Activated CD4-positive, CD25-positive, alpha-beta regulatory T cell treated with anti-CD3 and anti-CD28 coated beads, Interleukin-2, amount 50 U/mL, for 72 hours (primary cell): ENCODE measurements around the gene SPRR2F.
"Not testable (repeated sequence)": the region's sequence is repeated elsewhere in the genome, so short reads cannot be mapped to it uniquely, and the experiment has no call there.

Experiments
- DNase-seq: peaks from one replicate; pipeline ENCODE4 v3.0.0; 2021

Gene SPRR2F, protein sequence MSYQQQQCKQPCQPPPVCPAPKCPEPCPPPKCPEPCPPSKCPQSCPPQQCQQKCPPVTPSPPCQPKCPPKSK

GRCh38 chr1:153113416-153113815, at the start of gene SPRR2F:
Gene SPRR2F (minus strand): TSS chr1:153113516. CDS start chr1:153112733, 783 bp downstream.
- no peak for DNase-seq

DNA sequence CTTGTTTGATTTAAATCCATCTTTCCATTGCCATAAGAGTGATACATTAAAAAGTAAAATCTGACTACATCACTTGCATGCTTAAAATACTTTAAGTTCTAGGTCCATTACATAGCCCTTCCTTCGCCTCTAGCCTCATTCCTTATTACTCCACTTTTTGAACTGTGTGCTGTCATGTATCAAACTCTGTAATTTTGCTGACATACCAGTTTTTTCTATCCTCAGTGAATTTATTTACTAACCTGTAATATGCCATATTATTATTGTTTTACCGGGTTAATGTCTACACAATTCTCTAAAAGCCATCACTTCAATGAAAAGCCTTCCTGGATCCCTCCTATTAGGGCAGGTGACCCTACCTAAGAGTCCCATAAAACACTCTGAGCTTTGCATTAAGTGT, 42.2 kb upstream of the SPRR2F start:
- no peak for DNase-seq

- no peak for DNase-seq
Observed at GRCh38 chr1:153152481-153152880, 39.2 kb upstream of the SPRR2F start.

DNA sequence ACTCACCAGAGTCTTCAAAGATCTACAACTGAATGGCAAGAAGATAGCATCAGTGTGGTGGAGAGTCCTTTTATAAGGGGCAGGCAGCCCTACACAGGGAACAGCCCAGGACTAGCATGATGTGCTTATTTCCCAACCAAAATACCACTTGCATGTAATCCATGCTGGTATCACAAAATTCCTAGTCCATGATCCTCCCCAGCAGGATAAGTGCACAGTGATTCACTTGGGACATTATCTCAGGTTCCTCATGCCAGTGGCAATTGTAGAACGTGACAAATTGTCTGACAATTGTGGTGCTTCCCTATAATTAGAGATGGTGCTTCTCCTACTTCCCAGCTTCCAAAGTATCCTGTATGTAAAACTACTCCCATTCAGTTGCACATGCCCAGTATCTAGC, 37.5 kb upstream of the SPRR2F start, which contains the start of gene SPRR2G:
Gene SPRR2G, minus strand, starts transcription at position 45 of the 400 bp plus-strand sequence. CDS start 780 bp downstream, outside the sequence.
- no peak for DNase-seq

DNA sequence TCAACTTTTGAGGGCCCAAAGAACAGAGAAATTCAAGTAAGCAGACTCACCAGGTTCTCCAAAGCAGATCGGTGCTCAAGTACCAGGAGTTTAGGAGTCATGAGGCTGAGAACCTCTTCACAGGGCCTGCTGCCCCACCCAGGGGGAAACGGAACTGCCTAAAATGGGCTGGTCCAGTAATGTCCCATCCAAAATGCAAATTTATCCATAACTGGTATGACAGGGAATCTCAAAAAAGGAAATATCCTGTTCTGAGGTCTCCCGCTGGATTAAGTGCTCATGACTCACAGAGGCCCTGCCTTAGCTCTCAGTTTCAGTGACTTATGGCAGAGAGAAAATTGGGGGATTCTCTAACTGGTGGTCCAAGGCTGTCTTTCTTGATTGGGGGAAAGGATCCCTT, 28.1 kb upstream of the SPRR2F start:
- DNase-seq = no peak

- DNase-seq = no peak
Observed at GRCh38 chr1:153140484-153140883, 27.2 kb upstream of the SPRR2F start.

GRCh38 chr1:153133743-153134142, 20.4 kb upstream of the SPRR2F start:
- DNase-seq = no peak

DNA sequence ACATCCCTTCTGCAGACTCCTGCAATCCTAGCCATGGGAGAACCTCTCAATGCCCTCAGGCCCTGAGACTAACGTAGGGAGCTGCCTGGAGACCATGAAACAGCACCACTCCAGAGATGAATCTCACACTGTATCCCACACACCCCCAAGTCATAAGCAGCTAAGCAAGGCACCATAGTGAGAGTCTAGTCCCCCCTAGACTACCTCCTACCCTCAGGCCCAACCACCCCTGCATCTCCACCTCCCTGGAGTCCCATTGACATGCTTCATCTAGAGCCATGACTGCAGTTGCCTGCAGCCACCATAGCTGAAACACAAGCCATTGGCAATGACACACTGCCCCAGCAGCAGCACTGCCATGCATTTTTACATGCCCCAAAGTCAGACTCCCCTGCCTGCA, 20.0 kb upstream of the SPRR2F start:
- no peak for DNase-seq

GRCh38 chr1:153128688-153129087, 15.4 kb upstream of the SPRR2F start:
- not testable (repeated sequence) for DNase-seq

DNA sequence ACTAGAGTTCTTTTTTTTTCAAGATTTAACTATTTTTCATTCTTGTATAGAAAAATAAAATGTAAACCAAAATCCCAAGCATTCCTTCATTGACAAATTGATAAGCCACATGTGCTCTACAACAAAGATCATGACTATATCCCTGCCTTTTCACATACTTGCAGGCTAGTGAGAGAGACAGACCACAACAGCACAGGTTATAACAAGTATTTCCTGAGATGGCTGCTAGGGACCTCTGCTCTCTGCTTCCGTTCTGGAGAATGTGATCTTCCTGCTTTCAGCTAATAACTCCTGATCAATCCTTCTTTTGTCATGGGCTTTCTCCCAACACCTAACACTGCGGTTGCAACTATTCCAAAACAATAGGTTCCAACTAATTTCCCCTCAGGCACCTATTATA, 14.0 kb upstream of the SPRR2F start:
- DNase-seq = no peak

DNA sequence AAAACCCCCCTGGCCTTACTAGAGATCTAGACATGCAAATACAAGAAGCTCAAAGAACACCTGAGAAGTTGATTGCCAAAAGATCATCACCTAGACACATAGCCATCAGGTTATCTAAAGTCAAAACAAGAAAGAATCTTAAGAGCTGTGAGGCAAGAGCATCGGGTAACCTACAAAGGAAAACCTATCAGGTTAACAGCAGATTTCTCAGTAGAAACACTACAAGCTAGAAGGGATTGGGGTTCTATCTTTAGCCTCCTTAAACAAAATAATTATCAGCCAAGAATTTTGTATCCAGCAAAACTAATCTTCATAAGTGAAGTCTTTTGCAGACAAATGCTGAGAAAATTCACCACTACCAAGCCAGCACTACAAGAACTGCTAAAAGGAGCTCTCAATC, 12.2 kb upstream of the SPRR2F start:
- DNase-seq = no peak

DNA sequence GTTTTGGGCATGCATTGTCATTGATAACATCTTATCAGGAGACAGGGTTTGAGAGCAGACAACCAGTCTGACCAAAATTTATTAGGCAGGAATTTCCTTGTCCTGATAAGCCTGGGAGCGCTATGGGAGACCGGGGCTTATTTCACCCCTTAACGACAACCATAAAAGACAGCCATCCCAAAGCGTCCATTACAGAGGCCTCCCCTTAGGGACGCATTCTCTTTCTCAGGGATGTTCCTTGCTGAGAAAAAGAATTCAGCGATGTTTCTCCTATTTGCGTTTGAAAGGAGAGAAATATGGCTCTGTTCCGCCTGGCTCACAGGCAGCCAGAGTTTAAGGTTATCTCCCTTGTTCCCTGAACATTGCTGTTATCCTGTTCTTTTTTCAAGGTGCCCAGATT, 10.5 kb upstream of the SPRR2F start:
- not testable (repeated sequence) for DNase-seq

GRCh38 chr1:153122831-153123421, 9.6 kb upstream of the SPRR2F start:
- no peak for DNase-seq

- no peak for DNase-seq
Observed at GRCh38 chr1:153120945-153121344, 7.6 kb upstream of the SPRR2F start.

- DNase-seq = no peak
Observed at GRCh38 chr1:153119491-153119971, 6.2 kb upstream of the SPRR2F start.

GRCh38 chr1:153115264-153115663, 1.9 kb upstream of the SPRR2F start:
- not testable (repeated sequence) for DNase-seq

DNA sequence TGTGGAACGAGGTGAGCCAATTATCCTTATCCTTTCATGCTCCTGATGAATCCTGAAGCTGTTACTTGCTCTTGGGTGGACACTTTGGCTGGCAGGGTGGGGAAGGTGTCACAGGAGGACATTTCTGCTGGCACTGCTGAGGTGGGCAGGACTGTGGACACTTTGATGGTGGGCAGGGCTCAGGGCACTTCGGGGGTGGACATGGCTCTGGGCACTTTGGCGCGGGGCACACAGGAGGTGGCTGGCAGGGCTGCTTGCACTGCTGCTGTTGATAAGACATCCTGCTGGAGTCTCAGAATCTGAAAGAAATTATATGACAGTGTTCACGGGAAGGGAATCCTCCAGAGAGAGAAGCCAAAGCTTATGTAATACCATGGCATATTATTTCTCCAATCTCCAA, 862 bp downstream of the SPRR2F start:
- not testable (repeated sequence) for DNase-seq

- no peak for DNase-seq
Observed at GRCh38 chr1:153100245-153100644, 13.1 kb downstream of the SPRR2F start.

DNA sequence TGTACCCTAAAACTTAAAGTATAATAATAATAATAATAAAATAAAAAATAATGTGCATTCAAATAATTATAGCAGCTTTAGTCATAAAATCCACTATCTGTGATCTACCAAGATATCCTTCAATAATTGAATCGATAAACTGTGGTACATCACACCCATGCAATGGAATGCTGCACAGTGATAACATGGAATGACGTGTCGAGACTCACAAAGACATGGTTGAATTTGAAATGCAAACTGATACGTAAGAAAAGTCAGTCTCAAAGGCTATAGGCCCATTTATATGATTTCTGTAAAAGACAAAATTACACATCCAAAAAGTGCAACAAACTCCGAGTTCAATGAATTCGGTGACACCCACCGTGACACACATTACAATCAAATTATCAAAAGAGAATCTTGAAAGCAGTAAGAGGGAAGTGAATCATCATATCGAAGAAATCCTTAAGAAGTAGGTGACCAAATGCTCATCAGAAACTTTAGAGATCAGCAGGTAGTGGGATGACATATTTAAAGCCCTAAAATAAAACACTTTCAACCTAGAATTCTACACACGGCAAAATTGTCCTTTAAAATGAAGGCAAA, 13.8 kb downstream of the SPRR2F start:
- no peak for DNase-seq

DNA sequence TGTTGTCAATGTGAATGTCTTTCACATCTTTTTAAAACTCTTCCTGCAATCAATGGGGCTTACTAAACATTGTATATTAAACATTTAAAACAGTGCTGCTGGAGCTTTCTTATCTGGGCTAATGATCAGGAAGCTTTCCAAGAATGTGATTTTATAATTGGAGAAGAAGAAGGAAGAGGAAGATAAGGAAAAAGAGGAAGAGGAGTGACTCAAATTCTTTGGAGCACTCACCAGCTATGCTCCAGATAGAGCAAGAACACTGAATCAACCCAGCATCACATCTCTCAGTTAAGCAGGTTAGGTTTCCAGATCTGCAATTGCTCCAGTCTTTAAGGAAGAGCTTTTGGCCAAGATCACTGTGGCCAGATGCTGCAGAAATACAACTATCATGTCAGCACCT, 17.6 kb downstream of the SPRR2F start:
- no peak for DNase-seq

DNA sequence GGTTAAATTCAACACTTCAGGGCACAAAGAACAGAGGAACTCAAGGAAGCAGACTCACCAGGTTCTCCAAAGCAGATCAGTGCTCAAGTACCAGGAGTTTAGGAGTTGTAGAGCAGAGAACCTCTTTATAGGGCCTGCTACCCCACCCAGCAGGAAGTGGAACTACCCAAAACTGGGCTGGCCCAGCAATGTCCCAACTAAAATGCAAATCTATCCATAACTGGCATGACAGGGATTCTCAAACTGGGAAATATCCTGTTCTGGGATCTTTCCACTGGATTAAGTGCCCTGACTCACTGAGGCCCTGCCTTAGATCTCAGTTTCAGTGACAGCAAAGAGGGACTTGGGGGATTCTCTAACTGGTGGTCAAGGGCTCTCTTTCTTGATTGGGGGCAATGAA, 18.9 kb downstream of the SPRR2F start, which contains the start of gene SPRR2E:
Gene SPRR2E, minus strand, starts transcription at position 101 of the 400 bp plus-strand sequence. CDS start 775 bp downstream, outside the sequence.
- no peak for DNase-seq

DNA sequence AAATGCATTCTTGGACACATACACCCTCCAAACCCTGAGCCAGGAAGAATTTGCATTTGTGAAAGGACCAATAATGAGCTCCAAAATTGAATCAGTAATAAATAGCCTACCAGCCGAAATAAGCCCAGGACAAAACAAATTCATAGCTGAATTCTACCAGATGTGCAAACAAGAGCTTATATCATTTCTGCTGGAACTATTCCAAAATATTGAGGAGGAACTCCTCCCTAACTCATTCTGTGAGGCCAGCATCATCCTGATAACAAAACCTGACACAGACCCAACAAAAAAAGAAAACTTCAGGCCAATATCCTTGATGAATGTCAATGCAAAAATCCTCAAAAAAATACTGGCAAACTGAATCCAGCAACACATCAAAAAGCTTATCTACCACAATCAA, 25.7 kb downstream of the SPRR2F start:
- DNase-seq = no peak

- DNase-seq = no peak
Observed at GRCh38 chr1:153081736-153082135, 31.6 kb downstream of the SPRR2F start.
